MM.1S (cell line): Measurements from ENCODE around the gene RHOC.

Source experiments
- EZH2 ChIP-seq: fragments of 300-600 bp; sonication (generic); optimal IDR thresholded peaks from 2 replicates; pipeline ENCODE3; 2017; ENCODE audit warnings: low read depth, mild to moderate bottlenecking, antibody characterized with exemption, low read length, mixed read lengths
- TF ChIP-seq, protein P1 (sequence below): fragments of 300-600 bp; sonication (generic); IDR thresholded peaks from 2 replicates; pipeline ENCODE4 v1.5.1; 2016; ENCODE audit warnings: antibody characterized with exemption, low read length, mixed read lengths

DNA sequence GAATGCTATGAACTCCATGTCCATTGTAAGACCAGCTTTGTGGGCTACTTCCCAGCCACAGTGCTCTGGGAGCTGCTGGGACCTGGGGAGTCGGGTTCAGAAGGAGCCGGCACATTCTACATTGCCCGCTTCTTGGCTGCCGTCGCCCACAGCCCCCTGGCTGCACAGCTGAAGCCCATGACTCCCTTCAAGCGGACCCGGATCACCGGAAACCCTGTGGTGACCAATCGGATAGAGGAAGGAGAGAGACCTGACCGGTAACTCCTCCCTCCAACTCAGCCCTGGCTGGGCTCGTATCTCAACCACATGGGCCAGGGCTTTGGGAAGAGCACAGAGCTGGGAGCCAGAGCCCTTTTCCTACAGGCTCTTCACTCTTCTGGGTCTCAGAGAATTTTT is 17.1 kb downstream of the RHOC start:
- TF ChIP-seq, protein P1, sequence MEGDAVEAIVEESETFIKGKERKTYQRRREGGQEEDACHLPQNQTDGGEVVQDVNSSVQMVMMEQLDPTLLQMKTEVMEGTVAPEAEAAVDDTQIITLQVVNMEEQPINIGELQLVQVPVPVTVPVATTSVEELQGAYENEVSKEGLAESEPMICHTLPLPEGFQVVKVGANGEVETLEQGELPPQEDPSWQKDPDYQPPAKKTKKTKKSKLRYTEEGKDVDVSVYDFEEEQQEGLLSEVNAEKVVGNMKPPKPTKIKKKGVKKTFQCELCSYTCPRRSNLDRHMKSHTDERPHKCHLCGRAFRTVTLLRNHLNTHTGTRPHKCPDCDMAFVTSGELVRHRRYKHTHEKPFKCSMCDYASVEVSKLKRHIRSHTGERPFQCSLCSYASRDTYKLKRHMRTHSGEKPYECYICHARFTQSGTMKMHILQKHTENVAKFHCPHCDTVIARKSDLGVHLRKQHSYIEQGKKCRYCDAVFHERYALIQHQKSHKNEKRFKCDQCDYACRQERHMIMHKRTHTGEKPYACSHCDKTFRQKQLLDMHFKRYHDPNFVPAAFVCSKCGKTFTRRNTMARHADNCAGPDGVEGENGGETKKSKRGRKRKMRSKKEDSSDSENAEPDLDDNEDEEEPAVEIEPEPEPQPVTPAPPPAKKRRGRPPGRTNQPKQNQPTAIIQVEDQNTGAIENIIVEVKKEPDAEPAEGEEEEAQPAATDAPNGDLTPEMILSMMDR = no peak
- no peak for TF ChIP-seq EZH2
